ENCODE results near the gene KCTD13. TPM values are rescaled to one million over a fixed set of nuclear protein-coding genes. Genes with fewer than 3 reads are reported as not detected.
"Not testable (repeated sequence)": the region's sequence is repeated elsewhere in the genome, so short reads cannot be mapped to it uniquely, and the experiment has no call there.

Gene KCTD13
- total RNA-seq, 2 donors from 2014 or later: 21.5 to 27.5 TPM

- Mint-ChIP-seq H3K9me3 (no peaks in the 10 kb centered on the region), H3K4me1 (peaks cover 4% of the 10 kb centered on the region), H3K27me3 (ENCODE audit: insufficient read depth) (no peaks in the 10 kb centered on the region), H3K36me3 (ENCODE audit: low read depth) (peaks cover 29% of the 10 kb centered on the region), H3K27ac (no peak overlapping the region), H3K4me3 (no peak overlapping the region)
- Histone ChIP-seq H3K9me3 (ENCODE audit: control insufficient read depth, low read length) (no peaks in the 10 kb centered on the region), H3K4me1 (ENCODE audit: control insufficient read depth, insufficient read depth, low read length) (no peaks in the 10 kb centered on the region), H3K9ac (ENCODE audit: extremely low read depth, low read length, poor library complexity, severe bottlenecking) (no peak overlapping the region), H3K27me3 (ENCODE audit: control insufficient read depth, insufficient read depth, low read length, poor library complexity, severe bottlenecking) (no peaks in the 10 kb centered on the region), H3K36me3 (ENCODE audit: control insufficient read depth, insufficient read depth, low read length) (peaks cover 12% of the 10 kb centered on the region), H3K27ac (ENCODE audit: low read depth, low read length) (no peak overlapping the region), H3K4me3 (ENCODE audit: low read length) (no peak overlapping the region)
- no peak for DNase-seq
- TF ChIP-seq CTCF (conservative IDR thresholded peaks at IDR 0.05): no peak
- WGBS, 2 experiments (ENCODE audit: insufficient coverage in 1 of 2, insufficient read length in 1 of 2): 94 to 96% methylated on average over 8 to 11 of the region's 11 CpGs
Observed at GRCh38 chr16:29912087-29912486, 13.9 kb downstream of the KCTD13 start.

GRCh38 chr16:29911676-29912010 lies 14.4 kb downstream of the KCTD13 start:
- Mint-ChIP-seq H3K4me3 (no peak overlapping the region), H3K9me3 (no peaks in the 10 kb centered on the region), H3K4me1 (peaks cover 4% of the 10 kb centered on the region), H3K27ac (no peak overlapping the region), H3K27me3 (ENCODE audit: insufficient read depth) (no peaks in the 10 kb centered on the region), H3K36me3 (ENCODE audit: low read depth) (peaks cover 25% of the 10 kb centered on the region)
- no peak overlapping the region for H3K27ac ChIP-seq (ENCODE audit: low read depth, low read length)
- DNase-seq: peak; percentile 50
- H3K9me3 ChIP-seq (ENCODE audit: control insufficient read depth, low read length): no peaks in the 10 kb centered on the region
- no peaks in the 10 kb centered on the region for H3K4me1 ChIP-seq (ENCODE audit: control insufficient read depth, insufficient read depth, low read length)
- H3K9ac ChIP-seq (ENCODE audit: extremely low read depth, low read length, poor library complexity, severe bottlenecking): no peak overlapping the region
- no peak overlapping the region for H3K4me3 ChIP-seq (ENCODE audit: low read length)
- WGBS, 2 experiments (ENCODE audit: insufficient coverage in 1 of 2, insufficient read length in 1 of 2): 90 to 97% methylated on average over 7 to 15 of the region's 15 CpGs
- no peak for TF ChIP-seq CTCF (conservative IDR thresholded peaks at IDR 0.05)
- H3K27me3 ChIP-seq (ENCODE audit: control insufficient read depth, insufficient read depth, low read length, poor library complexity, severe bottlenecking): no peaks in the 10 kb centered on the region
- peaks cover 8% of the 10 kb centered on the region for H3K36me3 ChIP-seq (ENCODE audit: control insufficient read depth, insufficient read depth, low read length)

GRCh38 chr16:29910819-29911675 lies 15.0 kb downstream of the KCTD13 start:
- Mint-ChIP-seq H3K36me3 (ENCODE audit: low read depth) (peaks cover 22% of the 10 kb centered on the region), H3K27me3 (ENCODE audit: insufficient read depth) (no peaks in the 10 kb centered on the region), H3K4me1 (peaks cover 4% of the 10 kb centered on the region), H3K27ac (no peak overlapping the region), H3K9me3 (no peaks in the 10 kb centered on the region), H3K4me3 (no peak overlapping the region)
- no peak overlapping the region for H3K27ac ChIP-seq (ENCODE audit: low read depth, low read length)
- no peak for DNase-seq
- H3K36me3 ChIP-seq (ENCODE audit: control insufficient read depth, insufficient read depth, low read length): peaks cover 11% of the 10 kb centered on the region
- no peak overlapping the region for H3K4me3 ChIP-seq (ENCODE audit: low read length)
- 93 to 95% methylated on average over 13 to 20 of the region's 20 CpGs for WGBS, 2 experiments (ENCODE audit: insufficient coverage in 1 of 2, insufficient read length in 1 of 2)
- H3K9me3 ChIP-seq (ENCODE audit: control insufficient read depth, low read length): no peaks in the 10 kb centered on the region
- no peaks in the 10 kb centered on the region for H3K27me3 ChIP-seq (ENCODE audit: control insufficient read depth, insufficient read depth, low read length, poor library complexity, severe bottlenecking)
- TF ChIP-seq CTCF (conservative IDR thresholded peaks at IDR 0.05): peak; percentile 34
- no peaks in the 10 kb centered on the region for H3K4me1 ChIP-seq (ENCODE audit: control insufficient read depth, insufficient read depth, low read length)
- no peak overlapping the region for H3K9ac ChIP-seq (ENCODE audit: extremely low read depth, low read length, poor library complexity, severe bottlenecking)

- H3K36me3 ChIP-seq (ENCODE audit: control insufficient read depth, insufficient read depth, low read length); H3K27ac ChIP-seq (ENCODE audit: low read depth, low read length); DNase-seq; H3K27me3 Mint-ChIP-seq (ENCODE audit: insufficient read depth); H3K27ac Mint-ChIP-seq; H3K27me3 ChIP-seq (ENCODE audit: control insufficient read depth, insufficient read depth, low read length, poor library complexity, severe bottlenecking); H3K9me3 ChIP-seq (ENCODE audit: control insufficient read depth, low read length); H3K4me3 ChIP-seq (ENCODE audit: low read length); H3K4me1 Mint-ChIP-seq; H3K9ac ChIP-seq (ENCODE audit: extremely low read depth, low read length, poor library complexity, severe bottlenecking); H3K4me1 ChIP-seq (ENCODE audit: control insufficient read depth, insufficient read depth, low read length); H3K4me3 Mint-ChIP-seq; H3K9me3 Mint-ChIP-seq: not testable (repeated sequence)
- WGBS, 2 experiments (ENCODE audit: insufficient coverage in 1 of 2, insufficient read length in 1 of 2): 67 to 85% methylated on average over 3 to 6 of the region's 6 CpGs
- peaks cover 16% of the 10 kb centered on the region for H3K36me3 Mint-ChIP-seq (ENCODE audit: low read depth)
Observed at GRCh38 chr16:29909851-29910250, 16.2 kb downstream of the KCTD13 start.
